GM19193 (cell line): Measurements from ENCODE around the gene ITPRIPL2.

Source experiments
- POLR2A ChIP-seq: IDR thresholded peaks from 4 replicates; pipeline ENCODE4 v1.6.1; 2011; ENCODE audit not compliant: insufficient read depth, insufficient read length; ENCODE audit errors: extremely low read depth

Gene ITPRIPL2

DNA sequence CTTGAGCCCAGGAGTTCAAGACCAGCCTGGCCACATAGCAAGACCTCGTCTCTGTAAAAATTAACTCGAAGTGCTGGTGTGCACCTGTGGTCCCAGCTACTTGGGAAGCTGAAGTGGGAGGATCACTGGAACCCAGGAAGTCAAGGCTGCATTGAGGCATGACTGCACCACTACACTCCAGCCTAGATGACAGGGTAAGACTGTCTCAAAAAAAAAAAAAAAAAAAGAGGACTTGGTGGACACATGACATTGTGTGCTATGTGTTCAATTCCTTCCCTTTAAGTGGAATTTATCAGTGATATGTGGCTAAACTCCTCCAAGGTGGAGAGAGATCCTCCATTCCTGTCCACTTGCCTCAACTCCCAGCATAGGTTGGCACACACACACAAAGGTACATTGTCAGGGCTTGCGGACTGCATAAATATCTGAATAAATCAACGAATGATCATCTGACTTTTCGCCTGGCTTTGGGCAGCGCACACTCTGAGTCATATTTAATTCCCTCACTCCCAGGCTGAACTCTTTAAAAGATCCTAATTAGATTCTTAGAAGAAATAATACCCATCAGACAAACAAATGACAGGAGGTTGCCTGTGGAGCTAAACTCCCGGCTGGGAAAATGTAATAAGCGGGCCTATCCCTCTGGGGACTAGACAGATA is 29.3 kb downstream of the ITPRIPL2 start:
- no peak for TF ChIP-seq POLR2A

DNA sequence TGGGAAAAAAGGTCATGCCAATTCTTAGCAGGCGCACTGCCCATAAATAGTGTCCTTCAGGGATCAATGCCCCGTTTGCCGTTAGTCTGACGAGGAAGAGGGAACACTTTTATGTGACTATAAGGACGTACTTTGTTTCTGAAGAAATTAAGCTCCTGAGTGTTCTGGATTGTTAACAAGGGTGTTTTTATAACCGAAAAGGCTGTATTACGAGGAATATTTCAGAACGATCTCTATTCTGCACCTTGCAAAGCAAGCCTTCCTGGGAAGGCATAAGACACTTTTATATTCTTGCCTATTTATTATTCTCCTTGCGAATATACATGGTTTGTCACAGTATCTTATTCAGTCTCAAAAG is 29.8 kb downstream of the ITPRIPL2 start:
- TF ChIP-seq POLR2A: no peak

DNA sequence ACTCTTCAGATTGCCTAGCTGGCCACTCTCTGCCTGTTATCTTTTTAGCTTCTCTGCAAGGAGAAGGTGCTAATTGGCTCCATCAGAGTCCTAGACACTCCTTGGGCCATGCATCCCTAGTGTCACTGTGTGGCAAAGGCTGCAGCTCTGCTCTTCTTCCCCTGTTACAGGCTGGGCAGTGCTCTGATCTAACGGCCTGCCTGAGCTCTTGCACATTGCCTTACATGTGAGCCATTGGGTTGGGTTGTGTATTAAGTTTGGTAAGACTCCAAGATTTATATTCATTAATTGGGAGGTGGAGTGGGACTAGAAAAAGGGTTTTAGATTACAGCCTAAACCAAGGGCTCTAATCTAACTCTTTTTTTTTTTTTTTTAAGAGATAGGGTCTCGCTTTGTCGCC is 31.2 kb downstream of the ITPRIPL2 start:
- no peak for TF ChIP-seq POLR2A

DNA sequence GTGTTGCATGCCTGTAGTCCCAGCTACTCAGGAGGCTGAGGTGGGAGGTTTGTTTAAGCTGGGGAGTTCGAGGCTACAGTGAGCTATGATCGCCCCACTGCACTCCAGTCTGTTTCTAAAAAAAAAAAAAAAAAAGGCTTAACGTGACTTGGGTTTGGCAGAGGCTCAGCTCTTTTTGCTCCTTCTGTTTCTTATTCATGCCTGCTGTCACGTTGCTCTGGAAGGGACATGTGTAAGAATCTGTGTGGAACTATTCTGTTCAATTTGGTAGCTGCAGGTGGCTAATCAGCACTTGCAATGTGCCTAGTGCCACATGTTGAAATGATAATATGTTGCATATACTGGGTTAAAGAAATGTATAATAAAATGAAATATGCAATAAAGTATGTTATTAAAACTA is 33.4 kb downstream of the ITPRIPL2 start:
- TF ChIP-seq POLR2A: no peak

DNA sequence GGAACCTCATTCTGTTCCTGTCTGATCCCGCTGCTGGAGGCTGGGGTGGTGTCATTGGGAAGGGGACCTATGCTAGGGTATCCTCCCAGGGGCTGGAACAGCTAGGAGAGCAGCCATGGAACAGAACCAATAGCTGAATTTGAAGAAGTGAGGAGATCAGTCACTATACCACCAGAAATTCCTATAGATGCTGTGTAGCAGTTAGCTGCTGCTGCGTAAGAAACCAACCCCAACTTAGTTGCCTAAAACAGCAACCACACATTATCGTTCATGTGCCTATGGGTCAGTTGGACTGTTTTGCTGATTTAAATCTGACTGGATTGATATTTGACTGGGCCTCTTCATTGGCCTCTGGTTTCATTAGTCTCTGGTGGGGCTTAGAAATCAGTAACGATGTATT is 33.9 kb downstream of the ITPRIPL2 start:
- TF ChIP-seq POLR2A: no peak

DNA sequence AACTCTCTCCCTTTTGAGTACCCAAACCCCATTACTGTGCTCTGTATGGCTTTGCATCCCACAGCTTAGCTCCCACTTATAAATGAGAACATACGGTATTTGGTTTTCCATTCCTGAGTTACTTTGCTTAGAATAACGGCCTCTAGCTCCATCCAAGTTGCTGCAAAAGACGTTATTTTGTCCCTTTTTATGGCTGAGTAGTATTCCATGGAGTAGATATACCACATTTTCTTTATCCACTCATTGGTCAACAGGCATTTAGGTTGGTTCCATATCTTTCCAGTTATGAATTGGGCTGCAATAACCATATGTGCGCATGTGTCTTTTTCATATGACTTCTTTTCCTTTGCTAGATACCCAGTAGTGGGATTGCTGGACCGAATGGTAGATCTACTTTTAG is 34.4 kb downstream of the ITPRIPL2 start:
- TF ChIP-seq POLR2A: no peak

DNA sequence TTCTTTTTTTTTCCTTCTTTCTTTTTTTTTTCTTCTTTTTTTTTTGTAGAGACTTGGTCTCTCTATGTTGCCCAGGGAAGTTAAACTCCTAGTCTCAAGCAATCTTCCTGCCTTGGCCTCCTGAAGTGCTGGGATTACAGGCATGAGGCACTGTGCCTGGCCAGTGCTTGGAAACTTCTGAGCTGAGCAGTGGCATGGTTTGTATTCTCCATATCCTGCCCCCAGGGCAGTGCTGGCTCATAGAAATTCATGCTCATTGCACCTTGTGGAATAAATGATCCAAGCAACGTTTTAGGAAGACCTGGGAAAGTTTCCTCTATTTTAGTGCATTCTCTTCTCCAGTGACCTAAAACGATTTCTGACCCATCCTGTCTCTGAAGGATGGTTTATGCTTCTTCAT is 37.5 kb downstream of the ITPRIPL2 start:
- no peak for TF ChIP-seq POLR2A

DNA sequence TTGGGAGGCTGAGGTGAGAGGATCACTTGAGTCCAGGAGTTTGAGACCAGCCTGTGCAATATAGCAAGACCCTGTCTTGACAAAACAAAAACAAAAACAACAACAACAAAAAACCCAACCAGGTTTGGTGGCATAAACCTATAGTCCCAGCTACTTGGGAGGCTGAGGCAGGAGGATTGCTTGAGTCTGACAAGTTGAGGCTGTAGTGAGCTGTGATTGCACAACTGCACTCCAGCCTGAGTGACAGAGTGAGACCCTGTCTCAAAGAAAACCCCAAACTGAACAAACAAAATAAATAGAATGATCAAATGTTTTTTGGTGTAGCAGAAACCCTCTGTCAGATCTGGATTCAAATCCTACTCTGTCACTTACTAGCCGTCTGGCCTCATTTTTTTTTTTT is 38.3 kb downstream of the ITPRIPL2 start:
- TF ChIP-seq POLR2A: no peak

DNA sequence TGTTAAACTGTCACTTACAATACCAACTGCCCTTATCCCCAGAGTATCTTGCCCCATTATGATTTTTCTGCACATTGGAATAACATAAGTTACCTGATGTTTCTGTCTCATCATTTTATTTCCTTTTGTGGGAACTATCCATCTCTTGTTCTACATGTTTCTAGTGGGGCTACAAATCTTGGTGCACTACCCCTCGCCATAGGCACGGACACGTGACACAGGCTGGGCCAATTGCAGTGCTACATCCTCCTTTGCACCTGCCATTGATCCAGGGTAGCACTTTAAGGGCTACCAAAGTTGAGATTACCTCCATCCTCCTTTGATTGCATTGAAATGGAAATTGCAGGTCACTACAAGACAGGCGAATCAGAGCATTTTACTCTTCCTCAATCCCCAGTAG is 40.1 kb downstream of the ITPRIPL2 start:
- no peak for TF ChIP-seq POLR2A

DNA sequence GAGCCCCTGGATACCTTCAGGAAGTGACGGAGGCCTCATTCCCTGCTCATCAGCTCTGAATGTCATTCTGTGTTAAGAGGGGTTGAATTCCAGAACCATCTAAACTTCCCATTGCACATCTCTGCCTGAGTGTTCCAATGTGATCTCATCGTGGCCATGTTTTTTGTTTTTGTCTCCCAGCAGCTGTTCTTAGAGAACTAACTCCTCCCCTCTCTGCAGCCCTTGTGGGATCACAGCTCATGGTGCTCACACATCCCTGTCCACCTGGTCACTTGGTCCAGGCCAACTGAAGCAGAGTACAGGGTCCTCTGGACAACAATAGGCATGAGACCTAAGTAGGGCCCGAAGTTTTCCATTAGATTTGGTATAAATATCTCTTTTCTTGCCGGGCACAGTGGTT is 48.3 kb downstream of the ITPRIPL2 start:
- no peak for TF ChIP-seq POLR2A

DNA sequence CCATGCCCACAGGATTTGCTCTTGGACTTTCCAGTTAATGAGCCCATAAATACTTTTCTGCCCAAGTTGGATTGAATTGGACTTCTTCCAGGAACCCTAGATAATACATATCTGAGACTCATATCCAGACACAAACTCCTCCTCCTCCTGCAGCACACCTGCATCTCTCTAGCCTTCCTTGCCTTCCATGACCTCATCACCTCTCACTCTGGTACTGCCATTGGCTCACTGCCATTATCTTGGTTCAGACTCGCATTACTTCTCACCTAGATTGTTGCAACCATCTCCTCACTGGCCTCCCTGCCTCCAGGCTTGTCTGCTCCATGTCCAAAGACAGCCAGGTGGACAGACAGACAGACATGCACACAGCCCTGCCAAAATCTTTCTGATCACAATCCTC is 49.5 kb downstream of the ITPRIPL2 start:
- TF ChIP-seq POLR2A: no peak

DNA sequence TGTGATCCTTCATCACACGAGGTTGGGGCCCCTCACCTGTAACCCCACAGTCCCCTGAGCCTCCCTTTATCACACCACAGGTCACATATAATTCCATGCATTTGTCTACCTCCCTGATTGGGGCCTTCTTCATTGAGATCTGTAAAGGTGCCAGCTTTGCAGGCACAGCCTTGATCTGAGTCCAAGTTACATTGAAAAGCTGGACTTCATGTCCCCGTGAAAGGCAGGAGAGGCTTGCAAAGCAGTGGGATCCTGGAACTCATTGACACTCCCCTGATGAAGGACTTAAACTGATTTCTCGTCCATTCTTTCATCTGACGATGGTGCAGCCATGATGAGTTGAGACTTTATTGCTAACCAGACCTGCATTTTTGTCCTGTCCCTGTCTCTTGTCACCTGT is 50.5 kb downstream of the ITPRIPL2 start:
- TF ChIP-seq POLR2A: no peak

DNA sequence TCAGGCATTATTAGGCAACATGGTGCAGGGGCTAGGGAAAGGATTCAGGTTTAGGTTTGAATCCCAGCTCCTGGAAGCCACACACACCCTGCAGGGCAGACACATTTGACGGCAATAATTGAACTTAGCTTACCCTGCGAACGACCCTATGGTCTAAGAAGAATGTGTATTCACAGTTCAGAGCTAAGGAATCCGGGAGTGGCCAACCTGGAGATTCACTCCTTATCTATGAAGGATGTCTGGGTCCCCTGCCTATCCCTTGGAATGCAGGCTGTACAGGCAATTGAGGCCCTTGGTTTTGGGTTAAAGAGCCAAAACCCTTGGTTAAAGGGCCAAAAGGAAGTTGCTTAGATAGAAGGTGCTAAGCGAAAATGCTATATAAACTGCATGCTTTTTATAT is 51.3 kb downstream of the ITPRIPL2 start:
- TF ChIP-seq POLR2A: no peak

DNA sequence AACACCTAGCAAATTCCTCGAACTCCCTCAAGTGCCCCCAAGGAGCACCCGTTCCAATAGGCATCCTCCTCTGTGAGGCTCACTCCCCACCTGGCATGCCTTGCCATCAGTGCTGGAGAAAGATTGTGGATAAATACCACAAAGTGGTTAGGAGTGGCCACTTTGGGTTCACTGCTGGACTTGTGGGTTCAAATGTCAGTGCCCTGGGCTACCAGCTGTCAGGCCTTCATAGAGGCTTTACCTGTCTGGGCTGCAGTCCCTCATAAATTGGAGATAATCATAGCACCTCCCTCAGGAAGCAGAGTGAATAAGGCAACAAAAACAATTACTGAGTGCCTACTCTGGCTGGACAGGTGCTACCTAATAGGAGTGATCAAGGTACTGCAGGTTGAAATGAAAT is 52.7 kb downstream of the ITPRIPL2 start:
- no peak for TF ChIP-seq POLR2A

DNA sequence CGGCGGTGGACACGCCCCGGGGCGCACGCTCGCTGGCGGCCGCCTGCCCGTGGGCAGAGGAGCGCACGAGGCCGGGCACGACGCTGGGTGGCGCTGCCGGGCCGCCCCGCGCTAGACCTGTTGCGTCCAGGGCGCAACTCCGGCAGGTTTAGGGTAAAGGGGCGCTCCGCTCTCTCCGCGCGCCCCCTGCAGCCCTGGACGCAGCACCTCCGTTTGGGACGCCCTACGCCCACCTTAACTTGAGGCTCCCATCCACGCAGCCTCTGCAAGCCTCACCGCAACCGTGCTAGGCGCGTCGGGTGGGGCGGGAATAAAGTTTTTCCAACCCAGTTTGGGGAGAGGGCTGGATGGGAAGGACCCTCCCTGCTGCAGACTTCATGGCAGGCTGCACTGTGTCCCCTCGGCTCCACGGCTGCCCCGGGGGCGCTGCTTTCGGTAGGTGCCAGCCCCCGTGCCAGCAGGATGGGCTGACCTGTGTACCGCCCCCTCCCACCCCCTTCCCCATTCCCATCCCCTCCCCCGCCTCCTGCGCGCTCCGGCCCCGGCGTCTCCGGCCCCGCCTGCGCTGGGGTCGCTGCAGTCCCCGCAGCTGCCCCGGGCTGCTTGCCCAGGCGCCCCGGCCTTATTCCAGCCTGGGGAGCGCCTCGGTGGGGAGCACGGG is 54.1 kb downstream of the ITPRIPL2 start, which contains the start of gene SYT17:
Gene SYT17 (plus strand): TSS at position 531 of the 661 bp plus-strand sequence. CDS start 407 bp downstream, outside the sequence.
- TF ChIP-seq POLR2A: no peak

DNA sequence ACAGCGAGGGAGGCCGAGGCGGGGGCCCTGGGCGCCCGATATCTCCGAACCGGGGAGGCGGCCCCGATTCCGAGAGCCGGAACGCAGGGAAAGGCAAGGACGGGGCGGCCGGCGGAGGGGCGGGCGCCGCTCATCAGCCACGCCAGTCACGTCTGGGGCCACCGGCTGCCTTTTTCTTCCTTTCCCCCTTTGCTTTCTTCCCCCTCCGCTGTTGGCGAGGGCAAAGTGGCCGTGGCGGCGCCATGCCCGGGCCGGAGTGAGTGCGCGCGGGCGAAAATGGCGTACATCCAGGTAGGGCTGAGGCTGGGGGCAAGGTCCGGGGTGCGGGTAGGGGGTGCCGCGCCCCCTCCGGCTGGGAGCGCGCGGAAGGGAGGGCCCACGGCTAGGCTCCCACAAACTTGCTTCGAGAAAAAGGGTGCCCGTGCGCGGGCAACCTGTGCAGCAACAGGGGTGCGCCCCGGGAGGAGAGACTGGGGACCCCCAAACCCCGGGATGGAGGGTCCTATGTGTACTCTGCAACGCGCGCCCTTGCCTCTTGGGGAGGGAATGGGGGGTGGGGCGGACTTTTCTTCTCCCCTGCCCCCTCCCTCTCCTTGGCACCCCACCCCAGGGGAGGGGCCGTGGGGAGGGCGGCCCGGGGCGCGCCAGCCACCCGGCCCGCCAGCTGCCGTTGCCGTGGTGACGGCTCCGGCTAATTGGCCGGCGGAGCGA is 54.8 kb downstream of the ITPRIPL2 start:
- TF ChIP-seq POLR2A: no peak

DNA sequence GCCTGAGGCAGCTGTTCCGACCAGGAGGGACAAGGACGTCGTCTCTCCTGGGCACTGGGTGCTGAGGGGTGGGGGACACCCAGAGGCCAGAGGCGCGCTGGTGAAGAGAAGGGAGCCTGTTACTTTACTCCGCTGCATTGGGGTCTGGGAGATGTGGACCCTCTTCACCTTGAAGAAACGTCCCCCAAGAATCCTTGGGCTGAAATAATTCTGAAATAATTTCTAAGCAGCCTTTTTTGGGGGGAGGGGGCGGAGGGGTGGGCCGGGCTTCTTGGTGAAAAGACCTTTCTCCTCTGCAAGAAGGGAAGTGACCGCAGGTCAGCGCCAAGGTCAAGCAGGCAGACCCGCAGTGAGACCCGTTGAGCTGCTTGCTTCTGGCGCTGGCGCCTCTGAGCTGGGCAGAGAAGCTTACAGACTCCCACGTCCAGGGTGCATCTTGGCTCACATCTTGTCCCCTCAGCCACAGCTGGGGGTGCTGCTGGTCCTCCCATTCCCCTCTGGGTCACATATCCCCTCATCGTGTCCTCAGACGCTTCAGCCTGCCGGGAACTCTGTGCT is 55.4 kb downstream of the ITPRIPL2 start:
- TF ChIP-seq POLR2A: no peak
